IMR-90 (cell line): ENCODE data around the gene NHEJ1. TPM values are rescaled to one million over a fixed set of nuclear protein-coding genes. Genes with fewer than 3 reads are reported as not detected.

Source experiments
- ATAC-seq: fragments of 200-7000 bp; cut with Tn5 transposase; 2 replicates; pipeline ENCODE4 v1.9.1; 2020; ENCODE audit warnings: low read depth, mild to moderate bottlenecking, moderate library complexity
- BruUV-seq: library from RNA; stranded (reverse); fragments of 400-500 nt; replicated peaks from 2 replicates; lab custom pipeline; 2021; lab: Mats Ljungman, UMichigan
- CTCF ChIA-PET: fragments of 300-600 bp; formaldehyde crosslinking; extraction: SDS; loops from one replicate; lab custom pipeline; 2021; ENCODE audit warnings: antibody characterized with exemption; lab: Yijun Ruan, JAX
- POLR2A ChIA-PET: fragments of 300-600 bp; sonication (Branson Sonifier 250); formaldehyde crosslinking; loops from one replicate; lab custom pipeline; 2022; ENCODE audit warnings: antibody characterized with exemption; ENCODE audit not compliant: unreplicated experiment; lab: Charles Lee
- DNase-seq: peaks from one replicate; pipeline ENCODE4 v3.0.0; 2013
- H2AFZ ChIP-seq: replicated peaks from 2 replicates; pipeline ENCODE3; 2013; ENCODE audit warnings: low read length, mild to moderate bottlenecking; ENCODE audit not compliant: poor library complexity
- H2AK5ac ChIP-seq: 2 replicates; pipeline ENCODE4 v1.6.1; 2013; ENCODE audit warnings: low read depth, low read length, inconsistent platforms
- H2AK9ac ChIP-seq: replicated peaks from 2 replicates; pipeline ENCODE3; 2013; ENCODE audit warnings: mild to moderate bottlenecking, low read depth, low read length, moderate library complexity; ENCODE audit not compliant: poor library complexity
- H2BK120ac ChIP-seq: 2 replicates; pipeline ENCODE4 v1.6.1; 2013; ENCODE audit warnings: low read depth, low read length, inconsistent platforms
- H2BK15ac ChIP-seq: 3 replicates; pipeline ENCODE4 v1.6.1; 2013; ENCODE audit warnings: low read depth, low read length, inconsistent platforms
- H2BK20ac ChIP-seq: 2 replicates; pipeline ENCODE4 v1.6.1; 2013; ENCODE audit warnings: low read depth, mild to moderate bottlenecking, inconsistent platforms, low read length, moderate library complexity
- H2BK5ac ChIP-seq: 2 replicates; pipeline ENCODE4 v1.6.1; 2013; ENCODE audit warnings: mild to moderate bottlenecking, low read depth, low read length, inconsistent platforms; ENCODE audit not compliant: poor library complexity, severe bottlenecking
- H3K14ac ChIP-seq: replicated peaks from 2 replicates; pipeline ENCODE4 v1.6.1; 2013; ENCODE audit warnings: low read depth, low read length, inconsistent platforms
- H3K18ac ChIP-seq: 2 replicates; pipeline ENCODE4 v1.6.1; 2013; ENCODE audit warnings: low read depth, low read length, control low read depth
- H3K23ac ChIP-seq: 2 replicates; pipeline ENCODE4 v1.6.1; 2013; ENCODE audit warnings: low read depth, low read length, inconsistent platforms
- H3K27ac ChIP-seq: 2 replicates; pipeline ENCODE4 v1.5.1; 2013; ENCODE audit warnings: mild to moderate bottlenecking, control low read depth, low read length; ENCODE audit not compliant: insufficient read depth
- H3K27me3 ChIP-seq: 2 replicates; pipeline ENCODE4 v1.6.1; 2013; ENCODE audit warnings: low read length; ENCODE audit not compliant: control insufficient read depth, insufficient read depth
- H3K36me3 ChIP-seq: 2 replicates; pipeline ENCODE4 v1.6.1; 2013; ENCODE audit warnings: low read length, mixed read lengths; ENCODE audit not compliant: control insufficient read depth, insufficient read depth
- H3K4ac ChIP-seq: 2 replicates; pipeline ENCODE4 v1.6.1; 2013; ENCODE audit warnings: low read depth, low read length, inconsistent platforms
- H3K4me1 ChIP-seq: 2 replicates; pipeline ENCODE4 v1.6.1; 2013; ENCODE audit warnings: low read length, mixed read lengths; ENCODE audit not compliant: control insufficient read depth, insufficient read depth
- H3K4me2 ChIP-seq: 2 replicates; pipeline ENCODE4 v1.6.1; 2013; ENCODE audit warnings: low read depth, mild to moderate bottlenecking, control low read depth, low read length, moderate library complexity
- H3K4me3 ChIP-seq: 2 replicates; pipeline ENCODE4 v1.5.1; 2013; ENCODE audit warnings: low read depth, mild to moderate bottlenecking, control low read depth, low read length, moderate library complexity; ENCODE audit not compliant: insufficient read depth
- H3K56ac ChIP-seq: 2 replicates; pipeline ENCODE4 v1.6.1; 2013; ENCODE audit warnings: low read length, inconsistent platforms; ENCODE audit not compliant: insufficient read depth; ENCODE audit errors: extremely low read depth
- H3K79me1 ChIP-seq, 2 experiments: 2 replicates each; pipeline ENCODE4 v1.6.1; 2013; ENCODE audit warnings: low read length in 2 of 2, inconsistent platforms in 1 of 2, low read depth in 1 of 2
- H3K9ac ChIP-seq: 2 replicates; pipeline ENCODE4 v1.6.1; 2013; ENCODE audit warnings: low read depth, low read length, control low read depth
- H3K9me1 ChIP-seq: 2 replicates; pipeline ENCODE4 v1.6.1; 2013; ENCODE audit warnings: low read length, inconsistent platforms; ENCODE audit not compliant: insufficient read depth
- H3K9me3 ChIP-seq: 2 replicates; pipeline ENCODE4 v1.6.1; 2013; ENCODE audit warnings: low read length; ENCODE audit not compliant: control insufficient read depth, insufficient read depth
- H4K20me1 ChIP-seq: 2 replicates; pipeline ENCODE4 v1.6.1; 2013; ENCODE audit warnings: low read length, inconsistent platforms; ENCODE audit not compliant: insufficient read depth
- H4K5ac ChIP-seq: 2 replicates; pipeline ENCODE4 v1.6.1; 2013; ENCODE audit warnings: mild to moderate bottlenecking, low read depth, low read length, control low read depth
- H4K8ac ChIP-seq, 2 experiments: 2 replicates each; pipeline ENCODE4 v1.6.1; 2013; ENCODE audit warnings: low read depth in 2 of 2, low read length in 2 of 2, control low read depth in 1 of 2, inconsistent platforms in 1 of 2
- H4K91ac ChIP-seq: 2 replicates; pipeline ENCODE4 v1.6.1; 2013; ENCODE audit warnings: low read depth, low read length, inconsistent platforms; ENCODE audit not compliant: insufficient read depth
- MAFK ChIP-seq: IDR thresholded peaks from 2 replicates; pipeline ENCODE4 v1.6.1; 2012; ENCODE audit warnings: low read depth, low read length, improper control_type of control experiment
- dilution Hi-C: fragments of 300-500 bp; cut with HindIII; formaldehyde crosslinking; loops from one replicate; pipeline ENCODE4 v1.14.3; 2018; ENCODE audit warnings: low sequenced_read_pairs; ENCODE audit not compliant: unreplicated experiment
- in situ Hi-C: fragments of 300-500 bp; cut with MboI; formaldehyde crosslinking; loops from 3 replicates; pipeline ENCODE4 v1.14.3; 2019; ENCODE audit warnings: low sequenced_read_pairs, inconsistent platforms, mixed read lengths
- intact Hi-C: fragments of 100-400 bp; cut with micrococcal nuclease; formaldehyde crosslinking; loops from 2 replicates; pipeline ENCODE4 v1.10.0; 2022
- polyA plus RNA-seq, 3 experiments: library from polyadenylated mRNA; depleted of rRNA; stranded (reverse); fragments of >200 nt; gene quantifications; 2 replicates each; pipeline ENCODE4 v1.2.3, GENCODE V29; 2012; ENCODE audit warnings: low replicate concordance in 1 of 3
- total RNA-seq: library from RNA; depleted of rRNA; stranded (reverse); fragments of >200 nt; gene quantifications from 2 replicates; pipeline ENCODE4 v1.2.3, GENCODE V29; 2012

Gene NHEJ1
- total and polyA plus RNA-seq, 2 of the 4 experiments (the other 2 are of a cell fraction) = 12.5 to 23.1 TPM

DNA sequence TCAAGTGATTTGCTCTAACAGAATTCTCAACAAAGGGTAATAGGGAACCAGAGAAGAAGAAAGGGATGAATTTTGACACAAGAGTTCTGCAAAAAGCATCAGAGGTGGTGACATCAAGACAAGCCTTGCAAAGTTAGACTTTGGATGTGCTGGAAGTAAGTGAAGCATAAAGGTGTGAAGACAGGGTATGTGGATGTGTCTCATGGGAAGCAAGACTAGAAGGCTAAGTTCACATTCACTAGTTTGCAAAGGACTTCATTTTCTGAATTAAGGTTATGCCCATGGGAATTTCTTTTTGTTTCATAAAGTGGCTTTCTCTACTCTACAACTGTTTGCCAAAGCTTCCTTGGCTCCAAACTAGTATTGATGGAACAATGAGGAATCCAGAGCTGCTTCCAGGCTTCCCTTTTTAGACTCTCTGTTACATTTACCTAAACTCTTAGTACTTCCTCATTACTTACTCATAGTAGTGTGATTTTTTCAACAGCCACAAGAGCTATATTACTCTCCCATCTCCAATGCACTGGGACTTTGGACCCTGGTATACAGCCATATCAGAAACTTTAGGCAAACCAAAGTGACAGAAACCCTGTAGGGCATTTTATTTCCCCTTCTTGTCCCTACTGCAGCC is 78.8 kb downstream of the NHEJ1 start:
- Histone ChIP-seq H2AFZ (no peak overlapping the region), H3K4me1 (0 out of 2 replicates have a peak, but pooled peaks cover 2% of the 10 kb centered on the region), H3K4me2 (no peak overlapping the region), H3K27me3 (no peaks in the 10 kb centered on the region; the same call in none of the 2 replicates), H3K23ac (no peak overlapping the region), H3K79me1 (no peaks in the 10 kb centered on the region), H3K4me3 (no peak overlapping the region), H4K20me1 (peaks cover 12% of the 10 kb centered on the region; the same call in 1 of the 2 replicates), H2BK20ac (no peak overlapping the region), H3K9ac (no peak overlapping the region), H2BK15ac (no peak overlapping the region), H3K14ac (no peak overlapping the region), H3K27ac (no peak overlapping the region), H2BK5ac (no peak overlapping the region), H4K91ac (no peak overlapping the region), H4K8ac (no peak overlapping the region), H2AK5ac (no peak overlapping the region), H3K9me3 (no peaks in the 10 kb centered on the region), H2AK9ac (no peak overlapping the region), H3K36me3 (peaks cover 7% of the 10 kb centered on the region), H3K9me1 (peaks cover 4% of the 10 kb centered on the region; the same call in 1 of the 2 replicates), H3K4ac (no peak overlapping the region), H4K5ac (no peak overlapping the region), H3K18ac (no peak overlapping the region), H2BK120ac (no peak overlapping the region), H3K56ac (no peak overlapping the region)
- TF ChIP-seq MAFK = no peak
- no TSS peak for BruUV-seq
- intact Hi-C loops (no loop called here), dilution Hi-C loops (no loop called here), in situ Hi-C loops (no loop called here)
- POLR2A ChIA-PET = no interaction called here
- DNase-seq = no peak
- CTCF ChIA-PET = interaction anchor here (0.6 to 0.7 kb wide), 2 partner anchors 13 to 38 kb away, joined by 3 read pairs; no protein-coding TSS in a partner anchor
- no peak for ATAC-seq
